Mucosa of gallbladder (tissue), 1 donor: ENCODE measurements around the gene OR5AL1. TPM values are rescaled to one million over a fixed set of nuclear protein-coding genes. Genes with fewer than 3 reads are reported as not detected.
"Not testable (repeated sequence)": the region's sequence is repeated elsewhere in the genome, so short reads cannot be mapped to it uniquely, and the experiment has no call there.

Source experiments
- DNase-seq: peaks from one replicate; pipeline ENCODE4 v3.0.0-alpha.2; 2020; ENCODE audit warnings: low spot score
- total RNA-seq: library from RNA; stranded (reverse); gene quantifications from one replicate; pipeline ENCODE4 v1.2.1, GENCODE V29; 2021
- donor health status: DM: no; HTN: no; CAD: no.

Gene OR5AL1
- not detected for total RNA-seq

DNA sequence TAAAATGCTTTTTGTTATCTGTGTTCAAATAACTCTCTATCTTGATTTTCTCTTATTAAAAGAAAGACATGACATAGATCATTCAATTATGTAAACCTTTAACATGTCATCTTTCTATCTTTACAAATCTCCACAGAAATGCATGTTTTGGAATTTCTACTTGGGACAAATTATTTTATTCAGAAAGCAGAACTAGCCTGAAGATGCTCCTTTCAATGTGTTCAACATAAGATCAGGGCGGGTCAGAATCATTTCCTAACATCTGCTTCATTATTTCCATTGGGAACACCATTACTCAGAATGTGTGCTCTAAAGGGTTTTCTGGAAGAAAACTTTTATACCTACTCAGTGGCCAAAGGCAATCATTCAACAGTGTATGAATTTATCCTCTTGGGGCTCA lies at the start of gene OR5AL1:
TSS of gene OR5AL1 (plus strand) at position 301 of the 400 bp plus-strand sequence.
- DNase-seq, result no peak

DNA sequence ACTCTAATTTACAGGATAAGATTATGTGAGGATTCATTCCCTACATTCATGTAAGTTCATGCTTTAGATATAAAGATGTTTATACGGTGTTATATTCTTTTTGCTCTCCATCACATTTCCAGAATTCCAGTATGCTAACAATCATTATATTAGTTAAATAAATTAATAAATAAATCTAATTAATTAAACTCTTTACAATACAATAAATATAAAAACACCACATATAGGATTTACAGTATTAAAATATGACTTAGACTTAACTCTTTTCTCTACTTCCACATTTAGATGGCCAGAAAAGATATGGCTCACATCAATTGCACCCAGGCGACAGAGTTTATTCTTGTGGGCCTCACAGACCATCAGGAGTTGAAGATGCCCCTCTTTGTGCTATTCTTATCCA lies 37.2 kb upstream of the OR5AL1 start, which contains the start of gene OR8U1:
TSS of gene OR8U1 (plus strand) at position 301 of the 400 bp plus-strand sequence. CDS start at position 301, 0 bp downstream.
- no peak for DNase-seq

DNA sequence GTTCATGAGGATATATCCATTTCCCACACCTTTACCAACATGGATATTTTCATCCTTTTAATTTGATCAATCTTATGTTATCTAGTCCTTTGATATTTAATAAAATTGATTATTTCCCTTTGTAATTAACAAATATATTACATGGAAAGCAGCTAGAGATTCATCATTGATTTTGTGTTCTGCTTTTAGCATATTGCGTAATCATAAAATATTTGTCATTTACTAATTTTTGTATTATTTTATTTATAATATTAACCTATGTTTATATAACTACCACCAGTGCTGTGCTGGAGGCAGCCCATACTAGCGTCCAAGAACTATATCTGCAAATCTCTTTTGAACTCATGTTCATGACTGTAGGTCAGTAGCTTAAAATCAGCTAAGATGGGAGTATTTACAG lies 32.4 kb upstream of the OR5AL1 start:
- no peak for DNase-seq

DNA sequence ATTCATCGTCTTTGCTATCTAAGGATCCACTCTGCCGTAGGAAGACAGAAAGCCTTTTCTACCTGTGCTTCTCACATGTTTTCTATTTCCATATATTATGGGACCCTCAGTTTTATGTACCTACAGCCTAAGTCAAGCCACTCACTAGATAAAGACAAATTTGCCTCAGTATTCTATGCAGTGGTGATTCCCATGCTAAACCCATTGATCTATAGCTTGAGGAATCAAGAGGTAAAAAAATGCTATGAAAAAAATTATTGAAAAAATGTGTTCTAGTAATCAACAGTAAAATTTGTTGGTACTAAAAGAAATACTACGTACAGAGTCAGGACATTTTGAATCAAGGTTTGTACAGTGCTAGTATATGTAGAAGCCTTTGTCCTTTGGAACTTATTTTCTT lies 18.1 kb upstream of the OR5AL1 start:
- no peak for DNase-seq

DNA sequence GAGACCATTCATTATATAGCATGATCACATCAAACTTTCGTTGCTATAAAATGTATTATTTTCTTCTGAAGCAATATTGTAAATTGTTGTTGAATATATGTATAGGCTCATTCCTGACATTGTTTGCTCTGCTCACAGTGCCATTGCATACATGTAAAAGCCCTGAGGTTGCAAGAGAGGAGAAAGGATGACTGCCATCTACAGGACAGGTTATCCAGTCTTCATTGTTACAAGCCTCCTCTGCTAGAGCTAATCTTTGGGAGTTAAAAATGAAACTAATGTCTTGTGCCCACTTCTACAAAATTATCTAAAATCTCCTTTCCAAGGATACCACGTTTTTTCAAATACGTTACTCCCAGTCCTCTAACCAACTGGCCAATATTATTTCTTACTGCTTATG lies 16.4 kb upstream of the OR5AL1 start:
- DNase-seq, result no peak

DNA sequence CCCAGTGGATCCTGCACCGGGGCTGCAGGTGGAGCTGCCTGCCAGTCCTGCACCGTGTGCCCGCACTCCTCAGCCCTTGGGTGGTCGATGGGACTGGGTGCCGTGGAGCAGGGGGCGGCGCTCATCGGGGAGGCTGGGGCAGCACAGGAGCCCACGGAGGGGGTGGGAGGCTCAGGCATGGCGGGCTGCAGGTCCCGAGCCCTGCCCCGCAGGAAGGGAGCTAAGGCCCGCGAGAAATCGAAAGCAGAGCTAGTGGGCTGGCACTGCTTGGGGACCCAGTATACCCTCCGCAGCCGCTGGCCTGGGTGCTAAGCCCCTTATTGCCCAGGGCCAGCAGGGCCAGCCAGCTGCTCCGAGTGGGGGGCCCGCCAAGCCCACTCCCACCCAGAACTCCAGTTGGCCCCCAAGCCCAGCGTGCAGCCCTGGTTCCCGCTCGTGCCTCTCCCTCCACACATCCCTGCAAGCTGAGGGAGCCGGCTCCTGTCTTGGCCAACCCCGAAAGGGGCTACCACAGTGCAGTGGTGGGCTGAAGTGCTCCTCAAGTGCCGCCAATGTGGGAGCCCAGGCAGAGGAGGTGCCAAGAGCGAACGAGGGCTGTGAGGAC lies 10.5 kb upstream of the OR5AL1 start:
- not testable (repeated sequence) for DNase-seq

DNA sequence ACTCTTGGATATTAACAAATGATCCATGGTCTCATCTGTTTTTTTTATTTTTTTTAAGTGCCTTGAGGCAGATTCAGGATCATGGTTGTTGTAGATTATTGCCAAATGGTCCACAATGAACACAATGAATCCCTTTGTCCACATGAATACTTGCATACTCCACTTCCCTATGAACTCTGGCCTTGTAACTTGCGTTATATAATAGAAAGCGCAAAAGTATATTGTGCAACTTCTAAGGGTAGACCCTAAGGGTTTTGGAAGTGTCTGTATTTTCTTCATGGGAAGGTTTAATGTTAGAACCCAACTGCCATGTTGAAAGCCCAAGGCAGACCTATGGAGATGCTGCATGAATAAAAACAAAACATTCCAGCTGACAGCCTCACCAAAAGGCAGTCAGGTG lies 8.1 kb upstream of the OR5AL1 start:
- no peak for DNase-seq

DNA sequence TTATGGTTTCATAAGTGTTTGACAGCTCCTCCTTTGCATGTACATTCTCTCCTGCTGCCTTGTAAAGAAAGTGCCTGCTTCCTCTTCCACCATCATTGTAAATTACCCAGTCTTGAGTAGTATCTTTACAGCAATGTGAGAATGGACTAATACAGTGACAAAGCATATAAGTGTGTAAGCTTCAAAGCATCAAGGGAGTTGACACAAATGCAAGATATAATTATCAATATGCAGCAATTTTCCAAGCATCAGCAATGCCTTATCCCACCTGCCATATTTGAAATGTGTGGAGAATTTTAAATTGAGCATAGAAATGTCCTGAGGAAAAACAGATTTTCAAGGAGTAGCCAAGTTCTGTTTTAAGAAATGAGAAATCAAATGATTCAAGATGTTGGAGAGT lies 1.7 kb upstream of the OR5AL1 start:
- no peak for DNase-seq

DNA sequence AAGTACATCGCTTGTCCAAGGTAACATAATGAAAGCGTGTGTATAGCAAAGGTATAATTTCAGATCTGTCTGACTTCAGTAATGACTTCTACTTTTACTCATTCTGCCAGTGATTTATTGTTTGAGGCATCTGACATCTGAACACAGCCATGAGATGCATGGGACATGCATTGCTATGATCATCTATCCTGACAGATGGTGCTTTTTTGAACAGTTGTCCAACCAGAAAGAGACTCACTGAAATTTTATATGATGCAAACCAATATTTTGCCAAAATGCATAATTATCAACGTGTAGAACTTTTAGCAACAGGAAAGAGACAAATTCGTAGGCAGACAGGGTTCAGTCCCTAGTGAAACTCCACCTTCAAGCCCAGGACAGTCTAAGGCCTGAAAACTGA lies 41.0 kb downstream of the OR5AL1 start:
- no peak for DNase-seq

DNA sequence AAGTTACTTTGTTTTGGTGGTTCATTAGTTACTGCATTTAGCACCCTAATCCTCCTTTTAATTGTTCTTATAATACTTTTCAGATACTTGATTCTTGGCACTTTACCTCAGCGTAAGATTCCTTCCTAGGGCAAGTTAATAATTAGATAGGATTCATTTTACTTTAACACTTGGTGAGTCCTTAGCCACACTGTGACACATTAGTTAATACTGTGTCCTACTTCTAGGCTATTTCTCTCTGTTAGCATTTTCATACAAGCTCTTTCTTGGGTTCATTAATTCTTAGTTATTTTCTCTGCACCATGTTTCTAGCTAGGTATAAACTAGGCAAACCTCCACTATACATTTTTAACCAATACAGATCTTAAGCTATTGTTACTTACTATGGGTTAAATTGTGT lies 44.6 kb downstream of the OR5AL1 start:
- no peak for DNase-seq

Other genes with a start within 250 kb of the OR5AL1 start
- gene OR5J2, start 236.1 kb upstream of the OR5AL1 start, total RNA-seq, result not detected
- not detected for gene OR5T2, start 178.4 kb upstream of the OR5AL1 start, total RNA-seq
- gene OR5T3, start 160.4 kb upstream of the OR5AL1 start, total RNA-seq, result not detected
- gene OR5T1, start 138.5 kb upstream of the OR5AL1 start, total RNA-seq, result not detected
- not detected for gene OR8H1, start 120.4 kb upstream of the OR5AL1 start, total RNA-seq
- gene OR8K3, start 97.6 kb upstream of the OR5AL1 start, total RNA-seq, result not detected
- gene OR8K1, start 66.7 kb upstream of the OR5AL1 start, total RNA-seq, result not detected
- gene OR8J1, start 58.4 kb upstream of the OR5AL1 start, total RNA-seq, result not detected
- not detected for gene OR8U1, start 37.1 kb upstream of the OR5AL1 start, total RNA-seq
- not detected for gene OR5M3, start 60.7 kb downstream of the OR5AL1 start, total RNA-seq
- gene OR5M8, start 78.7 kb downstream of the OR5AL1 start, total RNA-seq, result not detected
- not detected for gene OR5M11, start 130.6 kb downstream of the OR5AL1 start, total RNA-seq
- not detected for gene OR5M10, start 165.0 kb downstream of the OR5AL1 start, total RNA-seq
- not detected for gene OR5M1, start 202.2 kb downstream of the OR5AL1 start, total RNA-seq
- not detected for gene OR5AP2, start 229.7 kb downstream of the OR5AL1 start, total RNA-seq